Measurements from ENCODE around the gene SUCLA2. TPM values are rescaled to one million over a fixed set of nuclear protein-coding genes. Genes with fewer than 3 reads are reported as not detected.

The SUCLA2 gene
- polyA plus RNA-seq, 1 donor (not counting 4 experiments of a cell fraction or from before 2014, with no cell fraction given), result 64.3 TPM

DNA sequence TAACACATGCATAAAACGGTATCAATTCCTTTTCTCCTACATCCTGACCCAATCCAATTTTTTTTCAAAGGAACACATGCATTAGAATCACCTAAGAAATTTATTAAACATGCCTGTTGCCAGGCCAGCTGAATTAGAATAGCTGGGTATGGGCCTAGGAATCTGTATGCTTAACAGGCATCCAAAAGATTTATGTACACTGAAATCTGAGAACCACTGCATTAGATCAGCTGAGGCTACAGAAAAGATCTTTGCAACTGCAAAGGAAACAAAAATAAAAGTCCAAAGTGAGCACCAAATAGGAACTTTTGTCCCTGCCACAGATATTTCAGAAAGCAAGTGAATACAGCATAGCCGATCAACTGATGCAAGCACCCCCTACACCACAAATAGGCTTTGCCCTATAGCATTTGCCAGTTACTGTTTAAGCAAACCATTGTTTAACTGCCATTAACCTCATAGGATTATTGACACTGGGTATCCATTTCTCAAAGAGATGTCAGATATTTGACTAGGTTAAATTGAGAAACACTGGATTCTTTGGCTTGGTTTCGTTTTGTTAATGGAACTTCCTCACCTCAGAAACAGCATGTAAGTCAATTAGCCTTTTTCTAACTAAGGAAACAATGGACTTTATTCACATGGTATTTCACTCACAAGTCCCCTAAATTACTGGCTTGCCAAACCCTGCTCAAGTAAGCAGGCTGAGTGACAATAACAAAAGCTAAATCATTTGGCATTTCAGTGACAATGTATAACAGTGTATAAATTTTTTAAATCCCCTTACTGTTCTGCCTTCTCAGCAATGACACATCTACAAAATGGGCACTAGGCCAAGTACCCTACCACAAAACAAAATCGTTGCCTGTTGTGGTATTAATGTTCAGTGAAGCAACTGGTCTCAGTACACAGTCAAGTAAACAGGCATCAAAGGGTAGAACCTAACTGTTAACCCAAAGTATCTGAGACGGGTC lies 67.8 kb downstream of the SUCLA2 start:
- dilution Hi-C loops (cut with MboI; ENCODE audit: extremely low pct_ligation_motif_present, low sequenced_read_pairs), result no loop called here
- Histone ChIP-seq H3K36me3 (ENCODE audit: control insufficient read depth in 2 of 2, extremely low read depth in 1 of 2, insufficient read depth in 2 of 2, low read length in 2 of 2) (peaks cover 0 to 1% of the 10 kb centered on the region in 2 experiments), H3K27ac (ENCODE audit: control insufficient read depth, insufficient read depth, low read length) (no peak overlapping the region), H3K4me1 (ENCODE audit: control insufficient read depth, extremely low read depth, insufficient read depth, low read length) (no peaks in the 10 kb centered on the region), H3K9ac (ENCODE audit: control insufficient read depth, extremely low read depth, insufficient read depth, low read length) (no peak overlapping the region), H3K4me2 (ENCODE audit: control insufficient read depth, extremely low read depth, insufficient read depth, low read depth, low read length) (no peak overlapping the region), H3K9me3 (ENCODE audit: control insufficient read depth, low read depth, low read length) (no peaks in the 10 kb centered on the region), H3K79me2 (ENCODE audit: control insufficient read depth, insufficient read depth, low read length) (no peaks in the 10 kb centered on the region), H3K9me1 (ENCODE audit: control insufficient read depth, extremely low read depth, insufficient read depth, low read length) (no peaks in the 10 kb centered on the region), H2AFZ (ENCODE audit: control insufficient read depth, low read length) (no peak overlapping the region), H4K20me1 (ENCODE audit: control insufficient read depth, extremely low read depth, insufficient read depth, low read length) (no peaks in the 10 kb centered on the region), H3K4me3 (ENCODE audit: control insufficient read depth in 2 of 3, extremely low read depth in 1 of 3, insufficient read depth in 2 of 3, low read depth in 1 of 3, low read length in 3 of 3) (no peak overlapping the region), H3K27me3 (ENCODE audit: control insufficient read depth, extremely low read depth, insufficient read depth, low read length) (no peaks in the 10 kb centered on the region)
- FAIRE-seq (peak; percentile 49), DNase-seq (ENCODE audit: low read depth, low spot score) (no peak)
- TF ChIP-seq EZH2 (IDR thresholded peaks at IDR 0.05; ENCODE audit: low read length), result no peak
- TF ChIP-seq, protein P1, sequence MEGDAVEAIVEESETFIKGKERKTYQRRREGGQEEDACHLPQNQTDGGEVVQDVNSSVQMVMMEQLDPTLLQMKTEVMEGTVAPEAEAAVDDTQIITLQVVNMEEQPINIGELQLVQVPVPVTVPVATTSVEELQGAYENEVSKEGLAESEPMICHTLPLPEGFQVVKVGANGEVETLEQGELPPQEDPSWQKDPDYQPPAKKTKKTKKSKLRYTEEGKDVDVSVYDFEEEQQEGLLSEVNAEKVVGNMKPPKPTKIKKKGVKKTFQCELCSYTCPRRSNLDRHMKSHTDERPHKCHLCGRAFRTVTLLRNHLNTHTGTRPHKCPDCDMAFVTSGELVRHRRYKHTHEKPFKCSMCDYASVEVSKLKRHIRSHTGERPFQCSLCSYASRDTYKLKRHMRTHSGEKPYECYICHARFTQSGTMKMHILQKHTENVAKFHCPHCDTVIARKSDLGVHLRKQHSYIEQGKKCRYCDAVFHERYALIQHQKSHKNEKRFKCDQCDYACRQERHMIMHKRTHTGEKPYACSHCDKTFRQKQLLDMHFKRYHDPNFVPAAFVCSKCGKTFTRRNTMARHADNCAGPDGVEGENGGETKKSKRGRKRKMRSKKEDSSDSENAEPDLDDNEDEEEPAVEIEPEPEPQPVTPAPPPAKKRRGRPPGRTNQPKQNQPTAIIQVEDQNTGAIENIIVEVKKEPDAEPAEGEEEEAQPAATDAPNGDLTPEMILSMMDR (optimal IDR thresholded peaks at IDR 0.05 in 1 of 3, IDR thresholded peaks at IDR 0.05 in 1 of 3, conservative IDR thresholded peaks at IDR 0.05 in 1 of 3; ENCODE audit: extremely low read depth in 1 of 3, insufficient read depth in 2 of 3, low read length in 3 of 3), result no peak

DNA sequence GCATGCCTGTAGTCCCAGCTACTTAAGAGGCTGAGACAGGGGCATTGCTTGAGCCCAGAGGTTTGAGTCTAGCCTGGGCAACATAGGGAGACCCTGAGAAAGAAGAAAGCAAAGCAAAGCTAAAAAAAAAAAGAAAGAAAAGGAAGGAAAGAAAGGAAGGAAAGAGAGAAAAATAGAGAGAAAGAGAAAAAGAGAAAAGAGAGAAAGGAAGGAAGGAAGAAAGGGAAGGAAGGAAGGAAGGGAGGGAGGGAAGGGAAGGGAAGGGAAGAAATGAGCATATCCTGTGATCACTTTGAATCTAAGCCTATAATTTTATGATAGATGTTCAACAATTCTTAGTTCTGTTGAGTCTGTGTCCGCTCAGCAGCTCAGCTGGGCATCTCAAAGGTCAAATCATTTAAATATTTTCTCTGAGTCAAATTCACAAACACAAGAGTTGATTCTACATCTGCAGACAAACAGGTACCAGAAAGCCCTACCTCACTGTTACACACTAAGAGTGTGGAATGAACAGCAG lies 70.4 kb downstream of the SUCLA2 start:
- dilution Hi-C loops (cut with MboI; ENCODE audit: extremely low pct_ligation_motif_present, low sequenced_read_pairs), result no loop called here

More for the DNA sequence above, 70.4 kb downstream of the SUCLA2 start:
- H3K27ac ChIP-seq (ENCODE audit: control insufficient read depth, insufficient read depth, low read length), result no peak overlapping the region
- H3K4me1 ChIP-seq (ENCODE audit: control insufficient read depth, extremely low read depth, insufficient read depth, low read length), result no peaks in the 10 kb centered on the region
- no peak overlapping the region for H3K4me2 ChIP-seq (ENCODE audit: control insufficient read depth, extremely low read depth, insufficient read depth, low read depth, low read length)
- H3K9me1 ChIP-seq (ENCODE audit: control insufficient read depth, extremely low read depth, insufficient read depth, low read length), result no peaks in the 10 kb centered on the region
- H3K9me3 ChIP-seq (ENCODE audit: control insufficient read depth, low read depth, low read length), result no peaks in the 10 kb centered on the region
- TF ChIP-seq, protein P1 (optimal IDR thresholded peaks at IDR 0.05 in 1 of 3, IDR thresholded peaks at IDR 0.05 in 1 of 3, conservative IDR thresholded peaks at IDR 0.05 in 1 of 3; ENCODE audit: extremely low read depth in 1 of 3, insufficient read depth in 2 of 3, low read length in 3 of 3), result no peak
- TF ChIP-seq EZH2 (IDR thresholded peaks at IDR 0.05; ENCODE audit: low read length), result no peak
- no peak for FAIRE-seq
- no peaks in the 10 kb centered on the region for H4K20me1 ChIP-seq (ENCODE audit: control insufficient read depth, extremely low read depth, insufficient read depth, low read length)
- no peak for DNase-seq (ENCODE audit: low read depth, low spot score)
- H3K79me2 ChIP-seq (ENCODE audit: control insufficient read depth, insufficient read depth, low read length), result no peaks in the 10 kb centered on the region
- H3K4me3 ChIP-seq (ENCODE audit: control insufficient read depth in 2 of 3, extremely low read depth in 1 of 3, insufficient read depth in 2 of 3, low read depth in 1 of 3, low read length in 3 of 3), result no peak overlapping the region
- no peak overlapping the region for H3K9ac ChIP-seq (ENCODE audit: control insufficient read depth, extremely low read depth, insufficient read depth, low read length)
- H2AFZ ChIP-seq (ENCODE audit: control insufficient read depth, low read length), result no peak overlapping the region
- H3K27me3 ChIP-seq (ENCODE audit: control insufficient read depth, extremely low read depth, insufficient read depth, low read length), result no peaks in the 10 kb centered on the region
- no peaks in the 10 kb centered on the region for H3K36me3 ChIP-seq (ENCODE audit: control insufficient read depth in 2 of 2, extremely low read depth in 1 of 2, insufficient read depth in 2 of 2, low read length in 2 of 2)

Data from keratinocyte (primary cell).